Endothelial cell (in vitro differentiated cells): ENCODE data around the gene ZFC3H1. TPM values are rescaled to one million over a fixed set of nuclear protein-coding genes. Genes with fewer than 3 reads are reported as not detected.

Source experiments
- DNase-seq: peaks from one replicate; pipeline ENCODE4 v3.0.0; 2021; ENCODE audit warnings: low spot score
- H3K27ac Mint-ChIP-seq: one replicate; pipeline ENCODE4 v1.8.0; 2021; ENCODE audit warnings: mixed read lengths, inconsistent platforms; ENCODE audit not compliant: unreplicated experiment
- H3K27me3 Mint-ChIP-seq: one replicate; pipeline ENCODE4 v1.8.0; 2021; ENCODE audit warnings: mild to moderate bottlenecking, moderate library complexity, mixed read lengths, inconsistent platforms; ENCODE audit not compliant: unreplicated experiment
- H3K36me3 Mint-ChIP-seq: one replicate; pipeline ENCODE4 v1.8.0; 2021; ENCODE audit warnings: mild to moderate bottlenecking, low read depth, mixed read lengths, inconsistent platforms; ENCODE audit not compliant: unreplicated experiment
- H3K4me1 Mint-ChIP-seq: one replicate; pipeline ENCODE4 v1.8.0; 2021; ENCODE audit warnings: mild to moderate bottlenecking, mixed read lengths, inconsistent platforms; ENCODE audit not compliant: unreplicated experiment
- H3K4me3 Mint-ChIP-seq: one replicate; pipeline ENCODE4 v1.8.0; 2021; ENCODE audit warnings: mild to moderate bottlenecking, mixed read lengths, inconsistent platforms; ENCODE audit not compliant: unreplicated experiment
- H3K9me3 Mint-ChIP-seq: one replicate; pipeline ENCODE4 v1.8.0; 2021; ENCODE audit warnings: mixed read lengths, inconsistent platforms; ENCODE audit not compliant: unreplicated experiment
- CTCF ChIP-seq: fragments of 200-600 bp; sonication (generic); IDR thresholded peaks from one replicate; pipeline ENCODE4 v1.5.0; 2021; ENCODE audit warnings: antibody characterized with exemption; ENCODE audit not compliant: unreplicated experiment
- long read RNA-seq: library from polyadenylated mRNA; unstranded; transcript quantifications from one replicate; pipeline ENCODE4 v2.0.0, GENCODE V29; 2020; ENCODE audit not compliant: unreplicated experiment
- total RNA-seq: library from RNA; stranded (reverse); fragmentation: NEBNext Ultra II Directional; extraction: Animal tissue kit (Norgen Biotek cat#: 25700); gene quantifications from one replicate; pipeline ENCODE4 v1.2.1, GENCODE V29; 2021; ENCODE audit not compliant: unreplicated experiment

ZFC3H1 gene, protein sequence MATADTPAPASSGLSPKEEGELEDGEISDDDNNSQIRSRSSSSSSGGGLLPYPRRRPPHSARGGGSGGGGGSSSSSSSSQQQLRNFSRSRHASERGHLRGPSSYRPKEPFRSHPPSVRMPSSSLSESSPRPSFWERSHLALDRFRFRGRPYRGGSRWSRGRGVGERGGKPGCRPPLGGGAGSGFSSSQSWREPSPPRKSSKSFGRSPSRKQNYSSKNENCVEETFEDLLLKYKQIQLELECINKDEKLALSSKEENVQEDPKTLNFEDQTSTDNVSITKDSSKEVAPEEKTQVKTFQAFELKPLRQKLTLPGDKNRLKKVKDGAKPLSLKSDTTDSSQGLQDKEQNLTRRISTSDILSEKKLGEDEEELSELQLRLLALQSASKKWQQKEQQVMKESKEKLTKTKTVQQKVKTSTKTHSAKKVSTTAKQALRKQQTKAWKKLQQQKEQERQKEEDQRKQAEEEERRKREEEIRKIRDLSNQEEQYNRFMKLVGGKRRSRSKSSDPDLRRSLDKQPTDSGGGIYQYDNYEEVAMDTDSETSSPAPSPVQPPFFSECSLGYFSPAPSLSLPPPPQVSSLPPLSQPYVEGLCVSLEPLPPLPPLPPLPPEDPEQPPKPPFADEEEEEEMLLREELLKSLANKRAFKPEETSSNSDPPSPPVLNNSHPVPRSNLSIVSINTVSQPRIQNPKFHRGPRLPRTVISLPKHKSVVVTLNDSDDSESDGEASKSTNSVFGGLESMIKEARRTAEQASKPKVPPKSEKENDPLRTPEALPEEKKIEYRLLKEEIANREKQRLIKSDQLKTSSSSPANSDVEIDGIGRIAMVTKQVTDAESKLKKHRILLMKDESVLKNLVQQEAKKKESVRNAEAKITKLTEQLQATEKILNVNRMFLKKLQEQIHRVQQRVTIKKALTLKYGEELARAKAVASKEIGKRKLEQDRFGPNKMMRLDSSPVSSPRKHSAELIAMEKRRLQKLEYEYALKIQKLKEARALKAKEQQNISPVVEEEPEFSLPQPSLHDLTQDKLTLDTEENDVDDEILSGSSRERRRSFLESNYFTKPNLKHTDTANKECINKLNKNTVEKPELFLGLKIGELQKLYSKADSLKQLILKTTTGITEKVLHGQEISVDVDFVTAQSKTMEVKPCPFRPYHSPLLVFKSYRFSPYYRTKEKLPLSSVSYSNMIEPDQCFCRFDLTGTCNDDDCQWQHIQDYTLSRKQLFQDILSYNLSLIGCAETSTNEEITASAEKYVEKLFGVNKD (N-terminal part only)
- total RNA-seq = 42.8 TPM
- long read RNA-seq, transcript ZFC3H1-206 (2 exons, 1,771 nt) = major isoform, 5 of 12 reads
- long read RNA-seq, partial matches to known transcripts = 6 of 12 reads
- long read RNA-seq, other reads (novel, unspliced or antisense) = 0 of 12 reads

DNA sequence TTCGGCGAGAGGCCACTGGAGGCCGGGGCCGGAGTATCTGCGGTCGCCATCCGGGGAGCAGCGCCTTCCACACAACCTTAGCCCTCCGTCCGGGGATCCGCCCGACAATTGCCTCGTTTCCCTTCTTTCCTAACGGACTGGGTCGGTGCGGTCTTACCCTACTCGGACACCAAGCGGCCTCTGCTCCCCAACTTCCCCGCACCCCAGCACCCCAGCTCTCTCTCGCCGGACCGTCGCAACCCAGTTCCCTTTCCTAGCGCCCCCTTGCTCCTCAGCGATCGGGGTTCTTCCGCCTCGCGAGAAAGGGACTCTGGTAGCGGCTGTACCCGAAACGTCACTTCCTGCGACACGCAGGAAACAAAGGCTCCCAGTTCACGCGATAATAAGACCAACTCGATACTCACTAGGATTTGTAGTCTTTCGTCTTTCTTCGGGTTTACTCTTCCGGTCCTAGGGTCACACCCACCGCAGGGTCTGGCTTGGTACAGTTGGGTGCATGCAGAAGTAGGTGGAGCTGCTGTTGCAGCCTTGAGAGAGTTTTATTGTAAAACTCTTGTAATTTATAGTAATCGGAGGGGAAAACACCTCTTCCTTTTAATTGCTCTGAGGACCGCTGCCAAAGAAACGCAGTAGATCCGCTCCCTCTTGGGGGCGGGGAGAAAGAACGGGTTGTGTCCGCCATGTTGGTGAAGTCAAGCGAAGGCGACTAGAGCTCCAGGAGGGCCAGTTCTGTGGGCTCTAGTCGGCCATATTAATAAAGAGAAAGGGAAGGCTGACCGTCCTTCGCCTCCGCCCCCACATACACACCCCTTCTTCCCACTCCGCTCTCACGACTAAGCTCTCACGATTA is at the start of gene ZFC3H1, which contains the start of gene THAP2:
Gene ZFC3H1, minus strand, starts transcription at position 288 of the 850 bp plus-strand sequence. Its CDS starts 238 bp downstream, at position 50.
Gene THAP2, plus strand, starts transcription at position 741 of the 850 bp plus-strand sequence. CDS start 209 bp downstream, outside the sequence.
- peak; percentile 85 for DNase-seq
- Mint-ChIP-seq H3K27ac (peak within 1 kb of the TSS; percentile 100), H3K27me3 (peaks cover 19% of the 10 kb centered on the region), H3K4me3 (peak within 1 kb of the TSS; percentile 100), H3K36me3 (peaks cover 23% of the 10 kb centered on the region), H3K4me1 (peaks cover 28% of the 10 kb centered on the region), H3K9me3 (no peaks in the 10 kb centered on the region)
- TF ChIP-seq CTCF = no peak

DNA sequence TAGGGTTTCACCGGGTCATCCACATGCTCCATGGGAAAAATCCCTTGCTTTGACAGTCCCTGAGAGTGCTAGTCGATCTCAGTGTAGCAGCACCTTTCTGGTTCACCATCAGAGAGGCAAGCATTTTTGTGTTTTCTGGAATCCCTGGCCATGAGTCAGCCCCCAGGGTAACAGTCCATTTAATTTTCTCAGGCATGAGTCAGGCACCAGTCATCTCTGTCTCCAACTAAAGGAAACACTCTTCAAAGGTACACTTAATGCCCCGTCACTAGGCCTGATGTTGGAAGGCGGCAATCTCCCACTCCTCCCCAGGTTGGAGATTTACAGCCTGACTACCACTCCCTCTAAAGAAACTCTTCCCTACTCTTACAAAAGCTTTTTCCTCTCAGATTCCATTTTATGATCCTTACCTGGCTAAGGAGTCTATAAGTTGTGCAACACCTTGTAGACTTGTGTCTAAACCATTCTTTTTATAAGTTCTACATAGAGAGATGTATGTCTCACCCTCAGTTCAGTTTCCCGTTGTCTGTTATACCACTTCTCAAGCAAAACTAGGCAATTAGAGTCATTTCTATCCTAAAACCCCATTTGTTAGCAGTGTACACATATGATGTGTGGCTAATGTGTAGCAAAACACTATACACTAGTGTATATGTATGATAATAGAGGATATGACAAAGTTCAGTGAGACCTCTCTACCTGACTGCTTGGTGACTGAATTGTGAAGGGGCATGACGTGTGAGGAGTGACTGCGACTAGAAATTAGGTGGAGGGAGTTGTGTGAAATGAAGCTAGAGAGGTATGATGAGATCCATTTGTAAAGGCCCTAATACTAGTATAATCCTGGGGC is 46.9 kb upstream of the ZFC3H1 start:
- no peak for TF ChIP-seq CTCF
- H3K4me1 Mint-ChIP-seq = no peaks in the 10 kb centered on the region
- DNase-seq = no peak
- no peak overlapping the region for H3K4me3 Mint-ChIP-seq
- no peak overlapping the region for H3K27ac Mint-ChIP-seq
- H3K36me3 Mint-ChIP-seq = peaks cover 3% of the 10 kb centered on the region
- no peaks in the 10 kb centered on the region for H3K27me3 Mint-ChIP-seq
- no peaks in the 10 kb centered on the region for H3K9me3 Mint-ChIP-seq

GRCh38 chr12:71708658-71709057 is 45.0 kb upstream of the ZFC3H1 start:
- Mint-ChIP-seq H3K9me3 (no peaks in the 10 kb centered on the region), H3K4me1 (no peaks in the 10 kb centered on the region), H3K27ac (no peak overlapping the region), H3K36me3 (peaks cover 3% of the 10 kb centered on the region), H3K27me3 (no peaks in the 10 kb centered on the region), H3K4me3 (no peak overlapping the region)
- no peak for DNase-seq
- no peak for TF ChIP-seq CTCF
